GM11168 (cell line): ENCODE results near the gene LMLN.
"Not testable (repeated sequence)": the region's sequence is repeated elsewhere in the genome, so short reads cannot be mapped to it uniquely, and the experiment has no call there.

Experiments used
- in situ Hi-C: fragments of 300-500 bp; cut with MboI; formaldehyde crosslinking; loops from one replicate; pipeline ENCODE4 v1.12.0; 2022; ENCODE audit warnings: low sequenced_read_pairs; ENCODE audit not compliant: unreplicated experiment

LMLN gene

GRCh38 chr3:198067416-198067815 lies 107.4 kb downstream of the LMLN start:
- in situ Hi-C loops: no loop called here

DNA sequence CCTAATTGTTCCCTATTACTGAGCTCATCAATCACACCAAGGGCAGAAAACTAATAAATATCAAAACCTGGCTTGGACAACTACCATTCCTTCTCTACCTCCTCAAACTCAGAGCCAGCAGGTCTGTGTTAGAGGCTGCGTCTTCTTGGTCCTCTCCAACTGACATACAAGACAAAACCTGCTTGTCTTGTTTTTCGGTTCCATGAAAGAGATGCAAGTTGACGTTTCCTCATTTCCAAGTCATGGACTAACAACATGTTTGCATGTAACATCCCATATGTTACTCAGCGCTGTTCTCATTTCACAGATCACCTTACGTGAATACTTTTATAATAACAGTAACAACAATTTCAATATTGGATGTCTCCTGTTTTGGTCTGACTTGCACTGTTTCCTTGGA lies 110.9 kb downstream of the LMLN start:
- in situ Hi-C loops: no loop called here

GRCh38 chr3:198071602-198072287 lies 111.7 kb downstream of the LMLN start:
- in situ Hi-C loops: no loop called here

GRCh38 chr3:198076722-198077308 lies 116.8 kb downstream of the LMLN start:
- in situ Hi-C loops: no loop called here

GRCh38 chr3:198079771-198080520 lies 119.9 kb downstream of the LMLN start:
- in situ Hi-C loops: no loop called here

DNA sequence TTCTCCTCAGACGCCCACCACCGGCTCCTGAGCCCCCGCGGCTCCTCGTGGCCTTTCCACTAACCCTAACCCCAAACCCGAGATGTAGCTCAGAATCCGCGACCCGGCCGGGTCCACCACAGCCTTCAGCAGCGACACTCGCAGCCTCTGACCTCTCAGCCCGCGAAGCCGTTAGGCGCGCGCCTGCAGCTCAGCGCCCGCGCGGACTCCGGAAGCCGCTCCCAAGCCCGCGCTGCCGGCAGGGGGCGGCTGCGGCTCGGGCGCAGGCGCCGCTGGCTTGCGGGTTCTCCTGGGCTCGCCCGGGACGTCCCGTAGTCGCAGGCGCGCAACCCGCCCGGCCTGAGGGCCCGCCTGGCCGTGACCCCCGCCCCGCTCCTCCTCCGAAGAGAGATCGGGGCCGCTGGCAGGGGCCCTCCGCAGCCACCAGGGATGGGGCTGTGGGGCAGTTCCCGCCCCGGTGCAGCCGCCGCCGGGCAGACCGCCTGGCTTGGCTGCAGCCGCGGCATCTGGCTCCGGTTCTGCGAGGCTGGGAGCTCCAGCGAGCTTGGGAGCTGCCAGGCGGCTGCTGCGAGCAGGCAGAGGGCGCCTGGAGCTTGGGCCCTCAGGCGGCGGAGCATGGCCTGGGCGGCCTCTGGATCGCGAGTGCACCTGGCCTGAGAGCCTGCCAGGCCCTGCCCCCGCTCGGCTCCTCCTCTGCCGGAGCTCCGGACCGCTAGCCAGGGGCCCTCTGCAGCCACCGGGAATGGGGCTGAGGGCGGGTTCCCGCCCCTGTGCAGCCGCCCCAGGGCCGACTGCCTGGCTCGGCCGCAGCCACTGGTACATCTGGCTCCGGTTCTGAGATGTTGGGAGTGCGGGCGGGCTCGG lies 120.7 kb downstream of the LMLN start:
- in situ Hi-C loops: no loop called here

DNA sequence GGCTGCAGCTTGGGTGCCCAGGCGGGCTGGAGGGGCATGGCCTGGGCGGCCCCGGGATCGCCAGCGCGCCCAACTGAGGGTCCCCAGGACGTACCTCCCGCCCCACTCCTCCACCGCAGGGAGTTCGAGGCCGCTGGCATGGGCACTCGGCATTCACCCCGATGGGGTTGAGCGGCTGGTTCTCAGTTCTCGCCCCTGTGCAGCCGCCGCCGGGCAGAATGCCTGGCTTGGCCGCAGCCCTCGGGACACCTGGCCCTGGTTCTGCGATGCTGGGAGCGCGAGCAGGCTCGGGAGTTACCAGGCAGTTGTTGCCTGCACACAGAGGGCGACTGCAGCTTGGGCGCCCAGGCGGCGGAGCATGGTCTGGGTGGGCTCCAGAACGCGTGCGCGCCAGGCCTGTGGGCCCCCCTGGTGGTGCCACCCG lies 121.4 kb downstream of the LMLN start:
- in situ Hi-C loops: no loop called here

DNA sequence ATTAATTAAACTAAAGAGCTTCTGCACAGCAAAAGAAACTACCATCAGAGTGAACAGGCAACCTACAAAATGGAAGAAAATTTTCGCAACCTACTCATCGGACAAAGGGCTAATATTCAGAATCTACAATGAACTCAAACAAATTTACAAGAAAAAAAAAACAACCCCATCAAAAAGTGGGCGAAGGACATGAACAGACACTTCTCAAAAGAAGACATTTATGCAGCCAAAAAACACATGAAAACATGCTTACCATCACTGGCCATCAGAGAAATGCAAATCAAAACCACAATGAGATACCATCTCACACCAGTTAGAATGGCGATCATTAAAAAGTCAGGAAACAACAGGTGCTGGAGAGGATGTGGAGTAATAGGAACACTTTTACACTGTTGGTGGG lies 122.2 kb downstream of the LMLN start:
- in situ Hi-C loops: not testable (repeated sequence)

- in situ Hi-C loops: no loop called here
Observed at GRCh38 chr3:198088421-198088955, 128.5 kb downstream of the LMLN start.

DNA sequence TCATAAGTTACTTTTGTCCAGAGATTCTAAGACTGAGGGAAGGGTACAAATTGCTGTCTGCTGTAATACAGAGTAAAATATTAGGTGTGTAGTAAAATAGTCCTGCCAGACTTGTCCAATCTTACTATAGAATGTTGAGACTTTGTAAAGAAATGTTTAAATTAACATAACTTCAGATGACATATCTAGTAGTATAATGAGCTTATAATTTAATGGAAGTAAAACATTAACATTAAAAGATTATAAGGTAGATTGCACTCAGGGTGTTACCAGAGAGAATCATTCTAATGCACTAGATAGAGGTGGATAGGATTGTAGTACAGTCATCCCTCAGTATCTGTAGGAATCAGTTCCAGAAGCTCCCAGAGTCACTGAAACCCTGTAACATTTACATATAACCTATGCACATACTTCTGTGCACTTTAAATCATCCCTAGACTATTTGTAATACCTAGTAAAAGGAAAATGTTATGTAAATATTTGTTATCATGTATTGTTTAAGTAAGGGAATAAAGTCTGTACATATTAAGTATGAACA lies 130.8 kb downstream of the LMLN start:
- in situ Hi-C loops: no loop called here

GRCh38 chr3:198092276-198092675 lies 132.3 kb downstream of the LMLN start:
- in situ Hi-C loops: no loop called here

DNA sequence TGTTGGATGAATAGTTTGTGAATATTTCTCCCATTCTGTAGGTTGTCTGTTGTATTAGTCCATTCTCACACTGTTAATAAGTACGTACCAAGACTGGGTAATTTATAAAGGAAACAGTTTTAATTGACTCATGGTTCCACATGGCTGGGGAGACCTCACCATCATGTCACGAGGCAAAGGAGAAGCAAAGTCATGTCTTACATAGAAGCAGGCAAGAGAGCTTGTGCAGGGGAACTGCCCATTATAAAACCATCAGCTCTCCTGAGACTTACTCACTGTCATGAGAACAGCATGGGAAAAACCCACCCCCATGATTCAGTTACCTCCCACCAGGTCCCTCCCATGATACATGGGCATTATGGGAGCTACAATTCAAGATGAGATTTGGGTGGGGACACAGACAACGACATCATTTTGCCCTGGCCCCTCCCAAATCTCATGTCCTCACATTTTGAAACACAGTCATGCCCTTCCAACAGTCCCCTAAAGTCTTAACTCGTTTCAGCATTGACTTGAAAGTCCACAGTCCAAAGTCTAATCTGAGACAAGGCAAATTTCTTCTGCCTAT lies 133.2 kb downstream of the LMLN start:
- in situ Hi-C loops: no loop called here
